Left ventricle myocardium inferior (tissue), 1 donor: ENCODE measurements around the gene MAFB. TPM values are rescaled to one million over a fixed set of nuclear protein-coding genes. Genes with fewer than 3 reads are reported as not detected.

Experiments
- DNase-seq: peaks from one replicate; pipeline ENCODE4 v3.0.0-alpha.2; 2020
- H3K27ac ChIP-seq: fragments of 200-600 bp; replicated peaks from 2 replicates; pipeline ENCODE4 v1.8.0; 2021
- H3K27me3 ChIP-seq: fragments of 200-600 bp; 2 replicates; pipeline ENCODE4 v1.8.0; 2021; ENCODE audit warnings: low read depth
- H3K36me3 ChIP-seq: fragments of 200-600 bp; 2 replicates; pipeline ENCODE4 v1.8.0; 2021
- H3K4me1 ChIP-seq: fragments of 200-600 bp; 2 replicates; pipeline ENCODE4 v1.8.0; 2021
- H3K4me3 ChIP-seq: fragments of 200-600 bp; 2 replicates; pipeline ENCODE4 v1.8.0; 2021; ENCODE audit warnings: mild to moderate bottlenecking, moderate library complexity
- H3K9me3 ChIP-seq: fragments of 200-600 bp; replicated peaks from 2 replicates; pipeline ENCODE4 v1.8.0; 2021
- CTCF ChIP-seq: fragments of 200-600 bp; IDR thresholded peaks from 2 replicates; pipeline ENCODE4 v1.8.0; 2021; ENCODE audit warnings: antibody characterized with exemption, mild to moderate bottlenecking, borderline replicate concordance
- intact Hi-C: fragments of 100-400 bp; cut with micrococcal nuclease; formaldehyde crosslinking; loops from one replicate; pipeline ENCODE4 v1.11.0; 2022
- total RNA-seq: library from RNA; stranded (reverse); fragmentation: NEBNext Ultra II Directional; extraction: Animal tissue kit (Norgen Biotek cat#: 25700); gene quantifications from one replicate; pipeline ENCODE4 v1.2.1, GENCODE V29; 2021
- donor health status: DM: no; HTN: yes; CAD: no; lungs with severe emphysema.

The MAFB gene
- total RNA-seq, 1 donor from 2014 or later = 10.2 TPM

GRCh38 chr20:40639132-40639531 is 49.9 kb downstream of the MAFB start:
- H3K27ac ChIP-seq = no peak overlapping the region
- no peaks in the 10 kb centered on the region for H3K9me3 ChIP-seq
- H3K36me3 ChIP-seq = no peaks in the 10 kb centered on the region
- no peak overlapping the region for H3K4me3 ChIP-seq
- H3K27me3 ChIP-seq = peaks cover 4% of the 10 kb centered on the region
- intact Hi-C loops = no loop called here
- no peak for DNase-seq
- no peak for TF ChIP-seq CTCF
- H3K4me1 ChIP-seq = no peaks in the 10 kb centered on the region

- intact Hi-C loops = no loop called here
- no peak for TF ChIP-seq CTCF
- Histone ChIP-seq H3K4me3 (no peak overlapping the region), H3K27ac (no peak overlapping the region), H3K4me1 (no peaks in the 10 kb centered on the region), H3K9me3 (no peaks in the 10 kb centered on the region), H3K27me3 (peaks cover 11% of the 10 kb centered on the region), H3K36me3 (no peaks in the 10 kb centered on the region)
- DNase-seq = no peak
These were observed 50.6 kb downstream of the MAFB start for GRCh38 chr20:40638414-40638813.

GRCh38 chr20:40637176-40637575 is 51.9 kb downstream of the MAFB start:
- Histone ChIP-seq H3K27me3 (peaks cover 11% of the 10 kb centered on the region), H3K36me3 (no peaks in the 10 kb centered on the region), H3K4me3 (no peak overlapping the region), H3K4me1 (no peaks in the 10 kb centered on the region), H3K9me3 (no peaks in the 10 kb centered on the region), H3K27ac (no peak overlapping the region)
- DNase-seq = no peak
- TF ChIP-seq CTCF = no peak
- intact Hi-C loops = no loop called here

- TF ChIP-seq CTCF = no peak
- Histone ChIP-seq H3K4me3 (no peak overlapping the region), H3K4me1 (no peaks in the 10 kb centered on the region), H3K9me3 (no peaks in the 10 kb centered on the region), H3K27me3 (peaks cover 11% of the 10 kb centered on the region), H3K27ac (no peak overlapping the region), H3K36me3 (no peaks in the 10 kb centered on the region)
- DNase-seq = no peak
- intact Hi-C loops = no loop called here
These were observed 52.5 kb downstream of the MAFB start for GRCh38 chr20:40636486-40636885.

- no peak for DNase-seq
- Histone ChIP-seq H3K36me3 (no peaks in the 10 kb centered on the region), H3K27ac (no peak overlapping the region), H3K27me3 (peaks cover 11% of the 10 kb centered on the region), H3K4me3 (no peak overlapping the region), H3K9me3 (no peaks in the 10 kb centered on the region), H3K4me1 (no peaks in the 10 kb centered on the region)
- intact Hi-C loops = no loop called here
- no peak for TF ChIP-seq CTCF
These were observed 53.1 kb downstream of the MAFB start for GRCh38 chr20:40635971-40636370.
